HG03460 (cell line): ENCODE measurements around the gene PIWIL1.

ENCODE experiments used
- ATAC-seq: cut with Tn5 transposase; IDR thresholded peaks from one replicate; pipeline ENCODE4 v1.9.1; 2021; ENCODE audit not compliant: unreplicated experiment

The PIWIL1 gene

GRCh38 chr12:130337488-130338303 lies at the start of gene PIWIL1:
Gene PIWIL1 (plus strand): TSS chr12:130337887. CDS start chr12:130342592, 4,705 bp downstream.
- no peak for ATAC-seq

GRCh38 chr12:130288206-130288605 lies 49.5 kb upstream of the PIWIL1 start:
- ATAC-seq, result no peak

GRCh38 chr12:130288691-130289090 lies 49.0 kb upstream of the PIWIL1 start:
- no peak for ATAC-seq

GRCh38 chr12:130290114-130290513 lies 47.6 kb upstream of the PIWIL1 start:
- no peak for ATAC-seq

GRCh38 chr12:130298322-130299021 lies 39.2 kb upstream of the PIWIL1 start:
- ATAC-seq, result no peak

GRCh38 chr12:130299574-130299973 lies 38.1 kb upstream of the PIWIL1 start:
- ATAC-seq, result no peak

- no peak for ATAC-seq
These were observed 37.6 kb upstream of the PIWIL1 start for GRCh38 chr12:130300090-130300489.

GRCh38 chr12:130300737-130301535 lies 36.8 kb upstream of the PIWIL1 start:
- ATAC-seq, result no peak

GRCh38 chr12:130301559-130301958 lies 36.1 kb upstream of the PIWIL1 start:
- no peak for ATAC-seq

- no peak for ATAC-seq
These were observed 33.9 kb upstream of the PIWIL1 start for GRCh38 chr12:130303781-130304180.

- ATAC-seq, result no peak
These were observed 29.8 kb upstream of the PIWIL1 start for GRCh38 chr12:130307859-130308258.

- no peak for ATAC-seq
These were observed 29.3 kb upstream of the PIWIL1 start for GRCh38 chr12:130308393-130308792.

GRCh38 chr12:130316251-130316650 lies 21.4 kb upstream of the PIWIL1 start:
- ATAC-seq, result no peak

- no peak for ATAC-seq
These were observed 17.2 kb upstream of the PIWIL1 start for GRCh38 chr12:130320536-130320935.

GRCh38 chr12:130322263-130322662 lies 15.4 kb upstream of the PIWIL1 start:
- ATAC-seq, result no peak

- no peak for ATAC-seq
These were observed 7.0 kb upstream of the PIWIL1 start for GRCh38 chr12:130330685-130331084.

- ATAC-seq, result no peak
These were observed 6.5 kb upstream of the PIWIL1 start for GRCh38 chr12:130331146-130331545.

GRCh38 chr12:130333341-130333740 lies 4.3 kb upstream of the PIWIL1 start:
- no peak for ATAC-seq

GRCh38 chr12:130334399-130334798 lies 3.3 kb upstream of the PIWIL1 start:
- ATAC-seq, result no peak

- ATAC-seq, result no peak
These were observed 2.8 kb upstream of the PIWIL1 start for GRCh38 chr12:130334937-130335336.
